ENCODE data around the gene VOPP1.

Gene VOPP1

DNA sequence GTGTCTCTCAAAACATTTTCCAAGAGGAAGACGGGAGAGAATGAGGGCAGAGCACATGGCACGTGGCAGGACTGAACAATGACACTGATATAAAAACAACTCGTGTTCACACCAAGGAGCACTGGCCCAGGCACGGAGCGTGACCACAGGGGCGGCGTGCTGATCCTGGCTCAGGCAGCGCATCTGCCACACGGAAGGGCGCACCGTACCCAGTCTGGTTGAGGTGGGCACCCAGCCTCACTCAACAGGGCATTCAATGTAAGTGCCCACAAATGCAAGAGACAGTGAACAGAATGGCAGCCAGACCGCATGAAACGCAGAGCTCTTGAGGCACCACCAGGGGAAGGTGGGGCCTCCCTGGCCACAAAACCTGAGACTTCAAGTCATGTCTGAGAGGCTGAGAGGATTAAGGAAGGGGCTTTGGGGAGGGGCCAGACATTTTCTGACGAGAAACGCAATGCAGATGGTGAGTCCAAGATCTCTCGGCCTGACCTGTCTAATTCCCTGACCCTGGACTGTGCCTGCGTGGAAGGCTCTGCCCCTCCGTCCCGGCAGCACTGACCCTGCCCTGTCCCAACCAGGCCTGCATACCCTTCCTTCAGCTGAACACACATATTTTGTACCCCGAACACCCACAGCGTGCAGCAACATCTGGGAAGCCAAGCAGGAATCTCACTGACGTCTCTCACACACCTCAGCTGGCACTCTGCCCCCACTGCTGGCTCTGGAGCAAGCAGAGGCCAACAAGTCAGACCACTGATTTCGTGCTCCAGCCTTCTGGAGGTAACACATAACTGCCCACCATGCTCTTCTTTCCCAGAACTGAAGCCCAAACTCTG, 35.5 kb downstream of the VOPP1 start:
- DNase-seq (ENCODE audit: insufficient read length, low spot score): no peak
- peak; percentile 40 for FAIRE-seq
- TF ChIP-seq SPI1 (IDR thresholded peaks at IDR 0.05; ENCODE audit: low read depth, low read length): no peak
- TF ChIP-seq TAF1 (IDR thresholded peaks at IDR 0.05; ENCODE audit: low read depth, low read length): no peak
- no peak for TF ChIP-seq POU2F2 (IDR thresholded peaks at IDR 0.05; ENCODE audit: low read depth, low read length)
- peak; percentile 61 for TF ChIP-seq POLR2AphosphoS5 (IDR thresholded peaks at IDR 0.05; ENCODE audit: low read depth, low read length)
- TF ChIP-seq PAX5 (IDR thresholded peaks at IDR 0.05; ENCODE audit: insufficient read depth, low read length, severe bottlenecking): no peak
- TF ChIP-seq POLR2A (IDR thresholded peaks at IDR 0.05; ENCODE audit: low read depth, low read length): peak; percentile 37; the same call in 1 of the 2 replicates

- TF ChIP-seq POLR2A (IDR thresholded peaks at IDR 0.05; ENCODE audit: low read depth, low read length) (peak; percentile 1; the same call in 1 of the 2 replicates), TAF1 (IDR thresholded peaks at IDR 0.05; ENCODE audit: low read depth, low read length) (no peak)
- no peak for DNase-seq (ENCODE audit: insufficient read length, low spot score)
- peak; percentile 87 for FAIRE-seq
These were observed 36.7 kb downstream of the VOPP1 start for GRCh38 chr7:55535617-55536016.

GRCh38 chr7:55534916-55535590, 37.2 kb downstream of the VOPP1 start:
- DNase-seq (ENCODE audit: insufficient read length, low spot score): no peak
- no peak for FAIRE-seq
- no peak for TF ChIP-seq PAX5 (IDR thresholded peaks at IDR 0.05; ENCODE audit: insufficient read depth, low read length, severe bottlenecking)
- TF ChIP-seq SPI1 (IDR thresholded peaks at IDR 0.05; ENCODE audit: low read depth, low read length): no peak
- TF ChIP-seq POU2F2 (IDR thresholded peaks at IDR 0.05; ENCODE audit: low read depth, low read length): no peak
- peak; percentile 86 for TF ChIP-seq TAF1 (IDR thresholded peaks at IDR 0.05; ENCODE audit: low read depth, low read length)
- TF ChIP-seq POLR2A (IDR thresholded peaks at IDR 0.05; ENCODE audit: low read depth, low read length): peak; percentile 86
- peak; percentile 85; the same call in 1 of the 2 replicates for TF ChIP-seq POLR2AphosphoS5 (IDR thresholded peaks at IDR 0.05; ENCODE audit: low read depth, low read length)

DNA sequence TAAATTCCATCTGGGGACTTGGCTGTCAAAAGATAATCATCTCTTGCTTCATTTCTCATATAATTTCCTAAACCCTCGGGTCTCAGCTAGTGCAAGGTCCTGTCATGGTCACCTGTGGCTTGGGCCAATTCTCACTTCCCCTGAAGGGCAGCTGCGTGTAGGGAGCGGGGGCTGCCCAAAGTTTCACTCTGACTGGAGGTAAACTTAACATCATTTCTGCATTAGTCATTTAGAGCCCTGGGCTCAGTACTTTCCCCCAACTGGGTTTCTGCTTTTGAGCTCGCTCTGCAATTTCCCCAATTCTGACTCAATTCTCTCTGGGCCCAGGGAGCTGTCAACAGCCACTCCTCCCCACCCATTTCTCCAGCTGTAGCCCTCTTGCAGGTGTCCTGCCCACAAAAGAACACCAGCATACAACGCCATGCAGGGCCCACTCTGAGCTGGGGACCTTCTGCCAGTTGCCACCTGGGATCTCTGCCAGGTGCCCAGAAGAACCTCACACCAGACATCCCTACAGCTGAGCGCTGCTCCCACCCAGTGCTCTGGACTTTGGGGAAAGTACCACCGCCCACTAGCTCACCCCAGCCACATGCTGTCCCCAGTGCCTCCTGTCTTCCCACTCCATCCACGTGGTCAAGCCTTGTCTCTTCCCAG, 37.9 kb downstream of the VOPP1 start:
- DNase-seq (ENCODE audit: insufficient read length, low spot score): peak; percentile 70
- no peak for FAIRE-seq
- TF ChIP-seq TAF1 (IDR thresholded peaks at IDR 0.05; ENCODE audit: low read depth, low read length) (no peak), POLR2AphosphoS5 (IDR thresholded peaks at IDR 0.05; ENCODE audit: low read depth, low read length) (peak; percentile 60; the same call in 1 of the 2 replicates), POU2F2 (IDR thresholded peaks at IDR 0.05; ENCODE audit: low read depth, low read length) (peak; percentile 95), PAX5 (IDR thresholded peaks at IDR 0.05; ENCODE audit: insufficient read depth, low read length, severe bottlenecking) (peak; percentile 82), SPI1 (IDR thresholded peaks at IDR 0.05; ENCODE audit: low read depth, low read length) (peak; percentile 99), POLR2A (IDR thresholded peaks at IDR 0.05; ENCODE audit: low read depth, low read length) (peak; percentile 79)

DNA sequence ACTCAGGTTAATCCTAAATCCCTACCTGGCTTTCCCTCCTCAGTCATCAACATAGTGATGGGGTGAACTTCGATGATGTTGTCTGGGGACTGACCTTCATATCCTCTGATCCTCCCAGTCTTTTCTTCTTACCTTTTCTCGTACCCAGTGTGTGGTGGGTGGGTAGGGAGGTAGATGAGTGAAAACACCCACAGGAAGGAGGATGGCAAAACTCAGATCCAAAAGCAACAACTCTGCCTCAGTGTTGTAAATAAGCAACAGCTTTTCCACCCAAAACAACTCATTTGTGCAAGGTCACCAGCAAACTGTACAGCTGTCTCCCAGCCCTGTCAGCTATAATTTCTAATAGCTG, 38.6 kb downstream of the VOPP1 start:
- DNase-seq (ENCODE audit: insufficient read length, low spot score) (no peak), FAIRE-seq (no peak)
- TF ChIP-seq PAX5 (IDR thresholded peaks at IDR 0.05; ENCODE audit: insufficient read depth, low read length, severe bottlenecking) (no peak), POLR2A (IDR thresholded peaks at IDR 0.05; ENCODE audit: low read depth, low read length) (peak; percentile 43; the same call in 1 of the 2 replicates), SPI1 (IDR thresholded peaks at IDR 0.05; ENCODE audit: low read depth, low read length) (no peak), TAF1 (IDR thresholded peaks at IDR 0.05; ENCODE audit: low read depth, low read length) (peak; percentile 45; the same call in 1 of the 2 replicates), POU2F2 (IDR thresholded peaks at IDR 0.05; ENCODE audit: low read depth, low read length) (no peak), POLR2AphosphoS5 (IDR thresholded peaks at IDR 0.05; ENCODE audit: low read depth, low read length) (no peak)

- peak; percentile 96 for TF ChIP-seq SPI1 (IDR thresholded peaks at IDR 0.05; ENCODE audit: low read depth, low read length)
- peak; percentile 41; the same call in 1 of the 2 replicates for TF ChIP-seq POLR2AphosphoS5 (IDR thresholded peaks at IDR 0.05; ENCODE audit: low read depth, low read length)
- peak; percentile 55 for TF ChIP-seq PAX5 (IDR thresholded peaks at IDR 0.05; ENCODE audit: insufficient read depth, low read length, severe bottlenecking)
- TF ChIP-seq POU2F2 (IDR thresholded peaks at IDR 0.05; ENCODE audit: low read depth, low read length): peak; percentile 90
- TF ChIP-seq POLR2A (IDR thresholded peaks at IDR 0.05; ENCODE audit: low read depth, low read length): peak; percentile 5; the same call in 1 of the 2 replicates
- no peak for TF ChIP-seq TAF1 (IDR thresholded peaks at IDR 0.05; ENCODE audit: low read depth, low read length)
- peak; percentile 98 for FAIRE-seq
- DNase-seq (ENCODE audit: insufficient read length, low spot score): peak; percentile 52
These were observed 39.1 kb downstream of the VOPP1 start for GRCh38 chr7:55533050-55533728.

DNA sequence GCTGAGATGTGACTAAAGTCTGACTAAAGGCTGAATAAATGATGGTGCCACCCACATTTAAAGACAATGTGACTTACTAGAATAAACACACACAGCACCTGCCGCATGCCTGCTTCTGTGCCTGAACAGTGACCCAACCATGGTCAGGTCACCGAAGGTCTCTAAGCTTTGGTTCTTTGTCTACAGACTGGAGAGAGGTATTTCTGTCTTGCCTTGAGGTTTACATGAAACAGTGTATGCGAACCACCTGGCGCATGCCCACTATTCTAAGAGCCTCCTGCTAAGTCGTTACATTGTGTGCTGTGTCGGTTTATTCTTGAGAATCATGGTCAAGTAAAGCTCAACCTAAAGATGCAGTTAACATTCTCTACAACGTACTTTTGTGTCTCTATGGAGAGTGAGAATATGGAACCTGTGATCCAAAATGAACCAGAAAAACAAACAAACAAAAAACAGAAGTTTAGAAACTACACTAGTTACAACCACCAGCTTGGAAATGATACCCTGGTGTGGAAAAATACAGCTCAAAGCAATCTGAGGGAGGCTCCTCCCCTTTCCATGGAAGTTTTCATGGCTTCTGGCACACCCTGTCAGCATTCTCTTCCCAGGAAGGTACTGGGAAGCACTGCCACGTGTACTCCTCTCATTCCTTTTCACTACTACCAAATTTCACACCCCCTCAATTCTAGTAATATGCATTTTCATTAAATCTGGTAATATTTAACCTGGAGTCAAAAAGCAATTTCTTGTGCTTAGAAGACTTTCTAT, 40.0 kb downstream of the VOPP1 start:
- DNase-seq (ENCODE audit: insufficient read length, low spot score) (no peak), FAIRE-seq (peak; percentile 94)
- no peak for TF ChIP-seq SPI1 (IDR thresholded peaks at IDR 0.05; ENCODE audit: low read depth, low read length)
- peak; percentile 48; the same call in 1 of the 2 replicates for TF ChIP-seq POLR2A (IDR thresholded peaks at IDR 0.05; ENCODE audit: low read depth, low read length)

DNA sequence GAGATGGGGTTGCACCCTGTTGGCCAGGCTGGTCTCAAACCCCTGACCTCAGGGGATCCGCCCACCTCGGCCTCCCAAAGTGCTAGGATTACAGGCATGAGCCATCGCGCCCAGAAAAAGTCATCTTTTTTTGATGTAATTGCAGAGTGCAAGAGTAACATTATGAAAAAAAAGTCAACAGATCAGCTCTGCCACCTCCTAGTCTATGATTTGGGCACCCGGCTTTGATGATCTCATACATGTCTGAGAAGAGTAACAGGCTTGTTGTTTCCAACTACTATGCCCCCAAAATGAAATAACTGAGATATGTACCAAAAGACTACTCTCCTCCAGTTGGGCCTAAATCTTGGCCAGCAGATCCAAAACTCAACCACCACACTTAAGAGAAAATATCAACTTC, 40.8 kb downstream of the VOPP1 start:
- FAIRE-seq: no peak
- no peak for DNase-seq (ENCODE audit: insufficient read length, low spot score)
- no peak for TF ChIP-seq POLR2AphosphoS5 (IDR thresholded peaks at IDR 0.05; ENCODE audit: low read depth, low read length)
- no peak for TF ChIP-seq POLR2A (IDR thresholded peaks at IDR 0.05; ENCODE audit: low read depth, low read length)
- TF ChIP-seq POU2F2 (IDR thresholded peaks at IDR 0.05; ENCODE audit: low read depth, low read length): no peak
- TF ChIP-seq PAX5 (IDR thresholded peaks at IDR 0.05; ENCODE audit: insufficient read depth, low read length, severe bottlenecking): no peak
- TF ChIP-seq SPI1 (IDR thresholded peaks at IDR 0.05; ENCODE audit: low read depth, low read length): no peak
- no peak for TF ChIP-seq TAF1 (IDR thresholded peaks at IDR 0.05; ENCODE audit: low read depth, low read length)
